HUES6 (cell line): Measurements from ENCODE around the gene GRIK2.
A peak's percentile ranks its signal among the peaks of the same experiment; 100 is the strongest.

Source experiments
- H3K27ac ChIP-seq: 2 replicates; pipeline ENCODE4 v1.7.0; 2013; ENCODE audit warnings: low read depth, mild to moderate bottlenecking, low read length, inconsistent platforms
- H3K27me3 ChIP-seq: 2 replicates; pipeline ENCODE4 v1.6.1; 2013; ENCODE audit warnings: low read length; ENCODE audit not compliant: control insufficient read depth, insufficient read depth
- H3K36me3 ChIP-seq: 2 replicates; pipeline ENCODE4 v1.6.1; 2013; ENCODE audit warnings: low read length; ENCODE audit not compliant: control insufficient read depth, insufficient read depth
- H3K4me1 ChIP-seq: 2 replicates; pipeline ENCODE4 v1.6.1; 2013; ENCODE audit warnings: low read length; ENCODE audit not compliant: control insufficient read depth, insufficient read depth
- H3K4me3 ChIP-seq: 2 replicates; pipeline ENCODE4 v1.5.1; 2013; ENCODE audit warnings: low read depth, low read length
- H3K9ac ChIP-seq: one replicate; pipeline ENCODE4 v1.6.1; 2013; ENCODE audit warnings: mild to moderate bottlenecking, low read length
- H3K9me3 ChIP-seq: 2 replicates; pipeline ENCODE4 v1.6.1; 2013; ENCODE audit warnings: low read depth, low read length; ENCODE audit not compliant: control insufficient read depth, insufficient read depth

The GRIK2 gene

GRCh38 chr6:101824551-101825345 lies 431.2 kb downstream of the GRIK2 start:
- Histone ChIP-seq H3K4me3 (no peak overlapping the region), H3K36me3 (no peaks in the 10 kb centered on the region), H3K9me3 (peaks cover 10% of the 10 kb centered on the region; the same call in 1 of the 2 replicates), H3K27me3 (no peaks in the 10 kb centered on the region), H3K4me1 (peaks cover 8% of the 10 kb centered on the region; the same call in 1 of the 2 replicates), H3K27ac (no peak overlapping the region), H3K9ac (no peak overlapping the region)

- H3K36me3 ChIP-seq = no peaks in the 10 kb centered on the region
Observed at GRCh38 chr6:101826269-101826668, 432.8 kb downstream of the GRIK2 start.

GRCh38 chr6:101826678-101827077 lies 433.2 kb downstream of the GRIK2 start:
- Histone ChIP-seq H3K4me1 (peaks cover 8% of the 10 kb centered on the region; the same call in 1 of the 2 replicates), H3K36me3 (no peaks in the 10 kb centered on the region), H3K9ac (no peak overlapping the region), H3K4me3 (no peak overlapping the region), H3K27ac (no peak overlapping the region), H3K9me3 (peaks cover 10% of the 10 kb centered on the region; the same call in 1 of the 2 replicates), H3K27me3 (no peaks in the 10 kb centered on the region)

More at GRCh38 chr6:101826269-101826668, 432.8 kb downstream of the GRIK2 start:
- Histone ChIP-seq H3K4me1 (peaks cover 8% of the 10 kb centered on the region; the same call in 1 of the 2 replicates), H3K4me3 (no peak overlapping the region), H3K9ac (no peak overlapping the region), H3K27me3 (no peaks in the 10 kb centered on the region), H3K27ac (no peak overlapping the region), H3K9me3 (peaks cover 10% of the 10 kb centered on the region; the same call in 1 of the 2 replicates)

- Histone ChIP-seq H3K27me3 (no peaks in the 10 kb centered on the region), H3K4me1 (no peaks in the 10 kb centered on the region), H3K9ac (no peak overlapping the region), H3K27ac (no peak overlapping the region), H3K36me3 (no peaks in the 10 kb centered on the region), H3K4me3 (no peak overlapping the region), H3K9me3 (peaks cover 10% of the 10 kb centered on the region; the same call in 1 of the 2 replicates)
Observed at GRCh38 chr6:101830501-101831031, 437.1 kb downstream of the GRIK2 start.

GRCh38 chr6:101832371-101832770 lies 438.9 kb downstream of the GRIK2 start:
- H3K27me3 ChIP-seq = no peaks in the 10 kb centered on the region
- no peaks in the 10 kb centered on the region for H3K36me3 ChIP-seq
- no peak overlapping the region for H3K4me3 ChIP-seq
- H3K4me1 ChIP-seq = no peaks in the 10 kb centered on the region
- no peak overlapping the region for H3K27ac ChIP-seq
- H3K9ac ChIP-seq = no peak overlapping the region
- peaks cover 10% of the 10 kb centered on the region; the same call in 1 of the 2 replicates for H3K9me3 ChIP-seq

GRCh38 chr6:101840100-101840499 lies 446.6 kb downstream of the GRIK2 start:
- H3K4me1 ChIP-seq = no peaks in the 10 kb centered on the region
- H3K27me3 ChIP-seq = no peaks in the 10 kb centered on the region
- H3K4me3 ChIP-seq = no peak overlapping the region
- no peak overlapping the region for H3K9ac ChIP-seq
- no peaks in the 10 kb centered on the region for H3K9me3 ChIP-seq
- no peaks in the 10 kb centered on the region for H3K36me3 ChIP-seq
- H3K27ac ChIP-seq = no peak overlapping the region

- Histone ChIP-seq H3K27me3 (no peaks in the 10 kb centered on the region), H3K4me3 (no peak overlapping the region), H3K27ac (no peak overlapping the region), H3K9ac (no peak overlapping the region), H3K4me1 (peaks cover 28% of the 10 kb centered on the region), H3K36me3 (no peaks in the 10 kb centered on the region), H3K9me3 (no peaks in the 10 kb centered on the region)
Observed at GRCh38 chr6:101845172-101845571, 451.7 kb downstream of the GRIK2 start.

GRCh38 chr6:101845621-101846020 lies 452.1 kb downstream of the GRIK2 start:
- H3K27me3 ChIP-seq = no peaks in the 10 kb centered on the region
- H3K9me3 ChIP-seq = no peaks in the 10 kb centered on the region
- no peaks in the 10 kb centered on the region for H3K36me3 ChIP-seq
- no peak overlapping the region for H3K4me3 ChIP-seq
- no peak overlapping the region for H3K27ac ChIP-seq
- no peak overlapping the region for H3K9ac ChIP-seq
- peaks cover 28% of the 10 kb centered on the region for H3K4me1 ChIP-seq

- Histone ChIP-seq H3K4me1 (peaks cover 28% of the 10 kb centered on the region), H3K27me3 (no peaks in the 10 kb centered on the region), H3K9me3 (no peaks in the 10 kb centered on the region), H3K36me3 (no peaks in the 10 kb centered on the region), H3K27ac (peak overlapping the region; percentile 51; the same call in 1 of the 2 replicates), H3K4me3 (peak overlapping the region; percentile 21; the same call in 1 of the 2 replicates), H3K9ac (no peak overlapping the region)
Observed at GRCh38 chr6:101847690-101848089, 454.2 kb downstream of the GRIK2 start.

GRCh38 chr6:101851911-101852310 lies 458.4 kb downstream of the GRIK2 start:
- Histone ChIP-seq H3K27me3 (no peaks in the 10 kb centered on the region), H3K9ac (no peak overlapping the region), H3K4me1 (peaks cover 22% of the 10 kb centered on the region), H3K9me3 (no peaks in the 10 kb centered on the region), H3K4me3 (no peak overlapping the region), H3K27ac (no peak overlapping the region), H3K36me3 (no peaks in the 10 kb centered on the region)
